GM19452 (cell line): ENCODE measurements around the gene OPTN.
"Not testable (repeated sequence)": the region's sequence is repeated elsewhere in the genome, so short reads cannot be mapped to it uniquely, and the experiment has no call there.

ENCODE experiments used
- ATAC-seq: cut with Tn5 transposase; IDR thresholded peaks from one replicate; pipeline ENCODE4 v1.9.1; 2021; ENCODE audit not compliant: unreplicated experiment

Gene OPTN

DNA sequence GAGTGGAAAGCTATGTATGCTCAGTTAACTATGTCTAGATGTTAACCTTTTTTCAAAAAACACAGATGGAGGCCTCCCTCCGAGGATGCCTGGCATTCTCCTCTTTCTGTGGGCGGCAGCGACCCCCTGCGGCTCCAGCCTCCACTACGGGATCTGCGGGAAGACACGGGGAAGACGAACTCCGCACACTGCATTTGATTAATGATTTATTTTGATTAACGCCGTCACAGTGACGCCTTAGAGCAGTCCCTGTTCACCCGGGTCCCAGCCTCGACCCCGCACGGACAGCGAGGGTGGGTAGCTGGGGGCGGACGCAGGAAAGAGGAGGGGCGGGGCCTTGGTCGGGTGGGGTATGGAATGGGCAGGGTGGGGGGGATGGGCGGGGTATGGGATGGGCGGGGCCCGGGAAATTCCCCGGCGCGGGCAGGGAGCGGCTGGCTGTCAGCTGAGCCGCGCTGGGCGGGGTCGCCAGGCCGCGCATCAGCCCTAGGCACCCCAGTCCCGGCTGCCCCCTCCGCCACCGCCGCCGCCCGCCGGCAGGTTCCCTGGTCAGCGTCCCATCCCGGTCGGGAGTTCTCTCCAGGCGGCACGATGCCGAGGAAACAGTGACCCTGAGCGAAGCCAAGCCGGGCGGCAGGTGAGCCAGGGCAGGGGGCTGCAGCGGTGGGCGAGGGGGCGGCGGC, at the start of gene OPTN:
Gene OPTN, plus strand, starts transcription at position 498 of the 683 bp plus-strand sequence. CDS start 8,960 bp downstream, outside the sequence.
- ATAC-seq = peak; percentile 58

DNA sequence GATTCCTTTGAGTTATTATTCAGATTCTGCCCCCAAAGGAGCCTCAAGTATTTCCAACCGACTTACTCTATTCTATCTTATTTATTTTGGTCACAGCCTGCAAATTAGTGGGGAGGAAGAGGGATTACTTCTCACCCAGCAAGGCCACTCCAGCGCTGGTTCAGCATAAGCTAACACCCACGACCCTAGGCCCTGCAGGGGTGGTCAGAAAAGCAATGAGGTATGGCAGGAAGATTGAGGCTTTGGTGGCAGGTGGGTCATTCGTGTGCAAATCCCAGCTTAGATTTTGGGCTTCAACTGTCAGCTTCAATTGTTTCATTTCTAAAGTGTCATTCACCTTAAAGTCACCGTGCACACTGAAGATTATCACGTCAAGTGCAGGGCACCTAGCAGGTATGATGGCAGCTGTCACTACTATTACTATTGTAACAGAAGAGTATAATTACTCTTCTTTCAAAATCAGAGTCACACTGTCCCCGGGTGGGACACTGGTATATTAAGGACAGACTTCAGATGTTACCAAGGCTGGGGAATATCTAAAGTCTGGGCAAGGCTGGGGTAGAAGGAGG, 48.8 kb upstream of the OPTN start:
- no peak for ATAC-seq

DNA sequence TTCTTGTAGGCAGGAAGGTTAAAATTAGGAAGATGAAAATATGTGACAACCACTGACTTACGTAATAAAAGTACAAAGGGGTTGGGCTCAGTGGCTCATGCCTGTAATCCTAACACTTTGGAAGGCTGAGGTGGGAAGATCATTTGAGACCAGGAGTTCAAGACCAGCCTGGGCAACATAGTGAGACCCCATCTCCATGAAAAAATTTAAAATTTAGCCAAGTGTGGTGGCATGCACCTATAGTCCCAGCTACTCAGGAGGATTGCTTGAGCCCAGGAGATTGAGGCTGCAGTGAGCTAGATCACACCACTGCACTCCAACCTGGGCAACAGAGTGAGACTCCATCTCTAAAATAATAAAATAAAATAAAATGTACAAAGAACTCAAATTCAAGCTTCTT, 46.8 kb upstream of the OPTN start:
- not testable (repeated sequence) for ATAC-seq

DNA sequence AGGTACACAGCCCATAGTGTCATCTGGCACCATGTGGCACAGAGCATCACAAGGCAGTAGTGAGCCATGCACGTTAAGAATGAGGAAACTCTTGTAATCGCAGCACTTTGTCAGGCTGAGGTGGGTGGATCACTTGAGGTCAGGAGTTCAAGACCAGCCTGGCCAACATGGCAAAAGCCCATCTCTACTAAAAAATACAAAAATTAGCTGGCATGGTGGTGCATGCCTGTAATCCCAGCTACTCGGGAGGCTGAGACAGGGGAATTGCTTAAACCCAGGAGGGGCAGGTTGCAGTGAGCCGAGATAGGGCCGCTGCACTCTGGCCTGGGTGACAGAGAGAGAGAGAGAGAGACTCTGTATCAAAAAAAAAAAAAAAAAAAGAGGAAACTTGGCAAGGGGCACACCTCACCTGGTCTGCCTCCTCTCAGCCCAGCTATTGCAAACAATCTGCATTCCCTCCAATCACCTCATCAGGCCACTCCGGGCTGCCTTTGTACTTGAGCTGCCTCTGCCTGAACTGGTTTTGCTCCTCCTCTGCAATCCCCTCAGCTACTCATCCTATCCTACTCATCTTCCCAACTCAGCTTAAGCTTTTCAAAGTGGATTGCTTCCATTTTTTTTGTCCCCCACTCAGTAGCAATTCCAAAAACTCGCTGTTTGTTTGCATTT, 46.0 kb upstream of the OPTN start:
- ATAC-seq = no peak

DNA sequence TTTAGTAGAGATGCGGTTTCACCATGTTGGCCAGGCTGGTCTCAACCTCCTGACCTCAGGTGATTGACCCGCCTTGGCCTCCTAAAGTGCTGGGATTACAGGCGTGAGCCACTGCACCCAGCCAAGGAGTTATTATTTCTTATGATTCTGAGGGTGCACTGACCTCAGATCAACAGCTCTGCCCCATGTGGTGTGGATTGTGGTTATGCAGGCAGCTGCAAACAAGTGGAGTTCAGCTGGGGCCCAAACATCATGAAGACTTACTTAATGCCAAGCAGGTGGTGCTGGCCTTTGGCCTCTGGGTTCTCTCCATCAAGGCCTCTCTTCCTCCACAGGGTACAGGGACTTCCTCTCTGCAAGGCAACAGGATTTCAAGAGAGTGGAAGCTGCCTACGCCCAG, 45.1 kb upstream of the OPTN start:
- ATAC-seq = no peak

DNA sequence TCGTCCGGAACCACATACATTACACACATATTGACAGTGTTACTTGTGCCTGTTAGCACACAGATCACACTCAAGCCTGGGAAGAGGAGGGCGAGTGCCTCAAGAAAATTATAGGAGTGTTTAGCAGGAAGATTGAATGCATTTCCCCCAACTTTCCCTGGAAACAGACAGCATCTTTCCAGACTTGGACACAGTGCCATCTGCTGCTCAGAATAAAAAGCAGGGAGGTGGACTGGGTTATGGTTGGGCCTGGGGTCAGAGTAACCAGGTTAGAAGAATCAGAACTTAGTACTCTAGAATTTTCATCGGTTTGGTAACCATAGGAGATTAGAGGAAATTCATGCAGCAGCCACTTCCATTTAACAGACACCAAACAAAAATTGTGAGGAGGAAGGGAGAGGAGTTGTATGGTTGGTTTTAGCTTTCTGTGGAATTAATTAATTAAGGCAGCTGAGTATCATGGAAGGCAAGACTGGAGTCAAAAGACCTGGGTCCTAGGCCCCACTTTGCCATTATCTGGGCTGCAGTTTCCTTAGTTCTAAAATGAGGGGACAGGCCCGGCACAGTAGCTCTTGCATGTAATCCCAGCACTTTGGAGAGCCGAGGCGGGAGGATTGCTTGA, 43.4 kb upstream of the OPTN start:
- no peak for ATAC-seq

GRCh38 chr10:13062803-13063202, 37.2 kb upstream of the OPTN start:
- ATAC-seq = no peak

- ATAC-seq = no peak
These were observed 33.4 kb upstream of the OPTN start for GRCh38 chr10:13066527-13066926.

DNA sequence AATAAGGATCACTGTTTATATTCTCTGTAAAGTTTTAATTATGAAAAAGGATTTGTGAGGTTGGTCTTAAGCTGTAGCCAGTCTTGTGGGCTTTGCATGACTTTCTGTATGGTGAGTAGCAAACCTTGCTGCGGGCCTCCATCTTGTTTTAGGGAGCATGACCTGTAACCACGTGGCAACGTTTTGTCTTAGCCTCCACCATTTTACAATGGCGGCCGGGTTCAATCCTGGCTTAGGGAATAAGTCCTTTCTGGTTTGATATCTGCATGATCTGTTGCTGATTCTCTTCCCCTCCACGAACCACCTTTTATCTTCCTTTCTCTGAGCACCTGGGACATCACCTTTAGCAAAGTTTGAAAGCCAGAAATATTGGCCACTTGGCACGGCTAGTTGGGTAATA, 32.5 kb upstream of the OPTN start:
- ATAC-seq = no peak

- no peak for ATAC-seq
These were observed 31.9 kb upstream of the OPTN start for GRCh38 chr10:13068071-13068470.

DNA sequence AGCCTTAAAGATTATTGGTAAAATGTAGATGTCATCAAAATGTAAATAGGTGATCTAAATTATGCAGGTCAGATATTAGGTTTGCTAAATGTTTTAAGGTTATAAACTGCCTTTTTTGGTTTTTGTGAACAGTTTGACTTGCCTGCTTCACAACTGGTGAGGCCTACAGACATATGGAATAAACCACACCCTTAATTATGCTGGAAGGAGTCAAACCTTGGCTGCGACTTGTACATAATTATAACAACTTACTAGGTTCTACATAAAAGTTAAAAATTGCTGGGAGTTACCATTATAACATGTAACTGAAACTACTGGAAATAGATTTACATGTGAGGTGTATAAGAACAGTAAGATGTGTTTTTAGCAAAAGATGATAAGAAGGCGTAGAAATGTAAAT, 31.5 kb upstream of the OPTN start:
- no peak for ATAC-seq

DNA sequence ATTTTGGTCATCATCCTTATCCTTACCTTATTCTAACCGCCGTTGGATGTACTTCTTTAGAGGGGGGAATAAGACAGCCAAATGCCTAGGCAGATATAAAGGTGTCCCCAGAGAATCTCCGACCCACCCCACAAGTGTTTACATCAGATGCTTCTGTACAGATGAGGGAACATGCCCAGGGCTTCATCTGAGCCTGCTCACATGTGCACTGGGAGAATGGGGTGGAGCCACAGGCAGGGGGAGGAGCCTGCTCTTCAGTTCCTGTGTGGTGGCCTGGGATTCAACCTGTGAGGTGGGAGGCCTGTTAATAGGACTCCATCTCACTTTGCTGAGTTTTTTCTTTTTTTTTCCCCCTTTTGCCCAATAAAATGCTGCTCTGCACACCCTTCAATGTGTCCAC, 27.6 kb upstream of the OPTN start:
- no peak for ATAC-seq

DNA sequence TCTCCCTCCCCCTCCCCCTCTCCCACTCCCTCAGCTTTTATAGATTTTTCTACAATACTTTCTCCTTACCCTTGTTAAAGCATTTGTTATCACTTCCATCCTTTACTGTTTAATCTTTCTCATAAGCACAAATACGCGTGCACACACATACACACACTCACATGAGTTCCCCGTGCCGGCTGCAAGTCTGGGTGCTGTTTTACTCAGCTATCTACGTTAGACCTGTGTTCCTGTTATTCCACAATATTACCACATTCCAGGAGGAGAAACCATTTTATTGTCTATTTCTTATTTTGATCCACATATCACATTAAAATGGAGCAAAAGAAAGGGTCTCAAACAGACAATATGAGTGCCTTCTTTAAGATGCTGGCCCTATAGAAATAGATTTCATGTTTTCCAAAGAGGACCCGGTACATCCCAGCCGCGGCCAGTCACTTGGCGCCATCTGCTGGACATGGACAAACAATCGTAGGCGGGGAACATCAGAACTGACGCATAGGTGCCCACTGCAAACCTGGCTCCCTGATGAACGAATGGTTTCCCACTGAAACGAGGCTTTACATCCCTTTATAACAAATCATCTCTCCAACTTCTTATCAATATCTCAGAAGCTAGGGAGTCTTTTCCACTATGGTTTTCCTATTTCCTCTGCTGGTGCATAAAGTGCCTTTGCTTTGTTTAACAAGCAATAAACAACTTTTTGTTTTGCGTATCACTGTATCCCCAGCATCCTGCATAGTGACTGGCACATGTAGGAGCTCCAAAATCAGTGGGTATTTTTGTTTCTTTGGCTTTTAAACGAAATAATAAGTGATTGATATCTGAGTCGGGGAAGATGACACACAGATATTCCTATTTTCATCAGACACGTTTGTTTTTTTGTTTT, 25.2 kb upstream of the OPTN start:
- no peak for ATAC-seq

- ATAC-seq = no peak
These were observed 20.8 kb upstream of the OPTN start for GRCh38 chr10:13078912-13079775.

DNA sequence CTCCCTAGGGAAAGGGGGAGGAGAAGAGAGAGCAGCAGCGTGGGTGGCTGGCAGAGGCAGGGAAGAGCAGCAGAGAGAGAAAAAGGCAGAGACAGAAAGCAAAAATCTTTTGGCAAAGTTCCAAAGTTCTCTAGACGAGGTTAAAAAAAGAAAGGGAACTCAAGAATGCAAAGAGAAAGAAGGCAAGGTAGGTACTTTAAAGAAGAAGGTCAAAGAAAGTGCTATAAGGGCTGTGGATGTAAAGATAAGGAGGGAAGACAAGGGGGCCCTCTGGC, 20.2 kb upstream of the OPTN start:
- ATAC-seq = no peak

GRCh38 chr10:13080643-13081042, 19.3 kb upstream of the OPTN start:
- ATAC-seq = no peak

DNA sequence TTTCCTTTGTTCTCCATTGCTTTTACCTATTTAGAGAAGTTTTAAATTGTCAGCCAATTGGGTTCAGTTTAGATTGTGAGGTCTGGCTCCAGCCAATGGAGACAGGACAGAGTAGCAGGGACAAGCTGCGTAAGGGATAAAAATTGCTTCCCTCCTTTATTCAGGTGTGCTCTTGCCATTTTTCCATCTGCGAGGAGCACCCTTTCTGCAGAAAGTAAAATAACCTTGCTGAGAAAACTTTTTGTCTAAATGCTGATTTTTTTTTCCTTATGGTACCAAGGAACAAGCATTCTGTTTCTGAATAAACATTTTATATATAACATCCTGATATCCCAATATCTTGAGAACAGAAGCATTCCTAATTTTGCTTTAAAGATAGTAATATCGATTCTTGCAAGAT, 16.3 kb upstream of the OPTN start:
- not testable (repeated sequence) for ATAC-seq

DNA sequence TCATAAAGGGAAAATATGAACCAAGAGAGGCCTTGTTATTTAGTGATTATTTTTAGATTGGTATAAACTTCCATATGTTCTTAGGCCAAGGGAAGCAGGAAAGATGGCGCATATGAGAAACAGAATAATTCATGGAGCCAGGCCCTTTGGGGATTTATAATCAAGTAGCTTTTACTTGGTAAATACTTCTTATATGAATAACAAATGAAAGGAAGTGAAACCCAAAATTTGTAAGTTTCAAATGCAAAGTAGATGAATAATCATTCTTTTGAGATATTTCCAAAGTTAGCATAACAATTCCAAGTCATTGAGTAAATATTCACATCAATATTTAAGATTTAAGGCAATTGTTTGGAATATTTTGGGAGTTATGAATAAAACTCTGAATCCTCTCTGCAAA, 13.9 kb upstream of the OPTN start:
- no peak for ATAC-seq

DNA sequence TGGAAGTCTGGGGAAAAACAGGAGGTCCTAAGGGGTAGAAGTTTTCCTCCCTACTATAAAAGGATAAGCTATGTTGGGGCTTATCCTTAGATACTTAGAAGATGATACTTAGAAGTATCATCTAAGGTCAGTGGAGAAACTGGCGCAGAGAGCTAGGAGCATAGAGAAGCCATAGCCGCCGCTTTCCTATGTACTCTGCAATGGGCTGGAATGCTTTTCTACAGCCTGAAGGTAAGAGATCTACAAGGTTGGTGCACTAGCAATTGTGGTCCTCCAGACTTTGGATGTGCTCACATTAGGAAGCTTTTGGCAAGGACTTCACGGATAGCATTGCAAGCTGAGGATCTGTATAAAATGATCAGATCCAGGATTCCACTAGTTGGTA, 12.4 kb upstream of the OPTN start:
- no peak for ATAC-seq

- ATAC-seq = no peak
These were observed 11.9 kb upstream of the OPTN start for GRCh38 chr10:13087986-13088618.
